HL-60 (cell line): ENCODE results near the gene TPD52L1.

Experiments used
- DNase-seq, 2 experiments: peaks; one replicate each; pipeline ENCODE4 v3.0.0-alpha.2; 2010 to 2020; ENCODE audit warnings: low read depth in 1 of 2, low spot score in 1 of 2
- H3K27ac ChIP-seq: fragments of 250-450 bp; sonication (Bioruptor Pico); replicated peaks from 2 replicates; pipeline ENCODE4 v1.5.1; 2020; ENCODE audit warnings: mild to moderate bottlenecking, moderate library complexity
- H3K27me3 ChIP-seq: fragments of 250-450 bp; sonication (Bioruptor Pico); 2 replicates; pipeline ENCODE4 v1.5.1; 2021; ENCODE audit warnings: mild to moderate bottlenecking, moderate library complexity; ENCODE audit not compliant: insufficient read depth, poor library complexity, severe bottlenecking
- H3K4me3 ChIP-seq: replicated peaks from 2 replicates; pipeline ENCODE4 v1.5.1; 2011; ENCODE audit warnings: mild to moderate bottlenecking, control low read depth, low read length; ENCODE audit not compliant: insufficient read depth
- GABPA ChIP-seq: IDR thresholded peaks from 2 replicates; pipeline ENCODE4 v1.6.1; 2012; ENCODE audit warnings: low read depth
- POLR2AphosphoS5 ChIP-seq: IDR thresholded peaks from 2 replicates; pipeline ENCODE4 v1.6.1; 2012; ENCODE audit warnings: low read depth
- SPI1 ChIP-seq: IDR thresholded peaks from 2 replicates; pipeline ENCODE4 v1.6.1; 2012; ENCODE audit warnings: low read depth, mild to moderate bottlenecking, borderline replicate concordance
- TF ChIP-seq, protein P1 (sequence below): IDR thresholded peaks from 2 replicates; pipeline ENCODE4 v1.6.1; 2012; ENCODE audit warnings: low read depth; ENCODE audit not compliant: insufficient replicate concordance
- TF ChIP-seq, protein P2 (sequence below): IDR thresholded peaks from one replicate; pipeline ENCODE4 v1.5.1; 2011; ENCODE audit warnings: low read length, control low read depth, inconsistent platforms; ENCODE audit not compliant: insufficient read depth

Gene TPD52L1

DNA sequence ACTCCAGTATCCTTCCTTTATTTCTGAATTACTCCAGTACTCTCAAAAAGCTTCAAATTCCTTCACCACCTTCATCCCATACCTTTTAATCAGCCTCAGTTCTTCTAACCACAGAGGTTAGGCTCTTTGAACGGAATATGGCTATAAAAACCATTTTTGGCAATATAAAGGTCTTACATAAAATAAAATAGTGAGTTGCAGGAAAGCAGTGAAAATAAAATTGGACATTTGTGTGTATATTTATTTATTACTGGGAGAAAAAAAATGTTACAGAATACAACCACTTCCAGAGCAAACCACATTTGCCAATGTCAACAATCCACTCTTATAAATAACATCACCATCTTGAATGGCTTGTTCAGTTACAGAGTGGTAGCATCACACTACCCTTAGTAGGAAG lies 140.5 kb downstream of the TPD52L1 start:
- Histone ChIP-seq H3K27me3 (no peaks in the 10 kb centered on the region), H3K4me3 (no peak overlapping the region), H3K27ac (no peak overlapping the region)
- TF ChIP-seq, protein P1, sequence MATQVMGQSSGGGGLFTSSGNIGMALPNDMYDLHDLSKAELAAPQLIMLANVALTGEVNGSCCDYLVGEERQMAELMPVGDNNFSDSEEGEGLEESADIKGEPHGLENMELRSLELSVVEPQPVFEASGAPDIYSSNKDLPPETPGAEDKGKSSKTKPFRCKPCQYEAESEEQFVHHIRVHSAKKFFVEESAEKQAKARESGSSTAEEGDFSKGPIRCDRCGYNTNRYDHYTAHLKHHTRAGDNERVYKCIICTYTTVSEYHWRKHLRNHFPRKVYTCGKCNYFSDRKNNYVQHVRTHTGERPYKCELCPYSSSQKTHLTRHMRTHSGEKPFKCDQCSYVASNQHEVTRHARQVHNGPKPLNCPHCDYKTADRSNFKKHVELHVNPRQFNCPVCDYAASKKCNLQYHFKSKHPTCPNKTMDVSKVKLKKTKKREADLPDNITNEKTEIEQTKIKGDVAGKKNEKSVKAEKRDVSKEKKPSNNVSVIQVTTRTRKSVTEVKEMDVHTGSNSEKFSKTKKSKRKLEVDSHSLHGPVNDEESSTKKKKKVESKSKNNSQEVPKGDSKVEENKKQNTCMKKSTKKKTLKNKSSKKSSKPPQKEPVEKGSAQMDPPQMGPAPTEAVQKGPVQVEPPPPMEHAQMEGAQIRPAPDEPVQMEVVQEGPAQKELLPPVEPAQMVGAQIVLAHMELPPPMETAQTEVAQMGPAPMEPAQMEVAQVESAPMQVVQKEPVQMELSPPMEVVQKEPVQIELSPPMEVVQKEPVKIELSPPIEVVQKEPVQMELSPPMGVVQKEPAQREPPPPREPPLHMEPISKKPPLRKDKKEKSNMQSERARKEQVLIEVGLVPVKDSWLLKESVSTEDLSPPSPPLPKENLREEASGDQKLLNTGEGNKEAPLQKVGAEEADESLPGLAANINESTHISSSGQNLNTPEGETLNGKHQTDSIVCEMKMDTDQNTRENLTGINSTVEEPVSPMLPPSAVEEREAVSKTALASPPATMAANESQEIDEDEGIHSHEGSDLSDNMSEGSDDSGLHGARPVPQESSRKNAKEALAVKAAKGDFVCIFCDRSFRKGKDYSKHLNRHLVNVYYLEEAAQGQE, result no peak
- TF ChIP-seq POLR2AphosphoS5, result no peak
- no peak for TF ChIP-seq GABPA
- TF ChIP-seq, protein P2, sequence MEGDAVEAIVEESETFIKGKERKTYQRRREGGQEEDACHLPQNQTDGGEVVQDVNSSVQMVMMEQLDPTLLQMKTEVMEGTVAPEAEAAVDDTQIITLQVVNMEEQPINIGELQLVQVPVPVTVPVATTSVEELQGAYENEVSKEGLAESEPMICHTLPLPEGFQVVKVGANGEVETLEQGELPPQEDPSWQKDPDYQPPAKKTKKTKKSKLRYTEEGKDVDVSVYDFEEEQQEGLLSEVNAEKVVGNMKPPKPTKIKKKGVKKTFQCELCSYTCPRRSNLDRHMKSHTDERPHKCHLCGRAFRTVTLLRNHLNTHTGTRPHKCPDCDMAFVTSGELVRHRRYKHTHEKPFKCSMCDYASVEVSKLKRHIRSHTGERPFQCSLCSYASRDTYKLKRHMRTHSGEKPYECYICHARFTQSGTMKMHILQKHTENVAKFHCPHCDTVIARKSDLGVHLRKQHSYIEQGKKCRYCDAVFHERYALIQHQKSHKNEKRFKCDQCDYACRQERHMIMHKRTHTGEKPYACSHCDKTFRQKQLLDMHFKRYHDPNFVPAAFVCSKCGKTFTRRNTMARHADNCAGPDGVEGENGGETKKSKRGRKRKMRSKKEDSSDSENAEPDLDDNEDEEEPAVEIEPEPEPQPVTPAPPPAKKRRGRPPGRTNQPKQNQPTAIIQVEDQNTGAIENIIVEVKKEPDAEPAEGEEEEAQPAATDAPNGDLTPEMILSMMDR, result no peak
- TF ChIP-seq SPI1, result no peak
- DNase-seq, result no peak

GRCh38 chr6:125294925-125295324 lies 141.4 kb downstream of the TPD52L1 start:
- TF ChIP-seq GABPA (no peak), SPI1 (no peak), POLR2AphosphoS5 (no peak)
- TF ChIP-seq, protein P2, result no peak
- TF ChIP-seq, protein P1, result no peak
- Histone ChIP-seq H3K27ac (no peak overlapping the region), H3K27me3 (no peaks in the 10 kb centered on the region), H3K4me3 (no peak overlapping the region)
- DNase-seq, result no peak

DNA sequence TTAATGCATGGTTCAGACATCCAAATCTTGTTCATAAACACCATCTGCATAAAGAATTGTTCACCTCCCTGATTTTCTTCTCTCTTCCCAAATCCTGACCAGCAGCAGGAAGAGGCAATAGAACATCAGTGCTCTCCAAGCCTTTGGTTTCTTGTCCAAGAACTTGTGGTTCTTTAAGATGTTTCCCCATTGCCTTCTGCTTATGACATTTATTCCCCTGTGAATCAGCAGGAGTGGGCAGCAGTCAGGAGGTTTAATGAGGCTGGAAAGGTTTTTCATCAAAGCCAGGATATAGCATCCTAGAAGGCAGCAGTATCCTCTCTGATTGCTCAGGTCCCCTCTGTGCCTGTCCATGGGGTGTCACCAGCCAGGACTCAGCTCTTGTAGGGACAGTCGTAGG lies 142.9 kb downstream of the TPD52L1 start:
- TF ChIP-seq SPI1 (no peak), GABPA (no peak), POLR2AphosphoS5 (no peak)
- TF ChIP-seq, protein P2, result no peak
- TF ChIP-seq, protein P1, result no peak
- H3K27ac ChIP-seq, result no peak overlapping the region
- no peaks in the 10 kb centered on the region for H3K27me3 ChIP-seq
- no peak for DNase-seq
- H3K4me3 ChIP-seq, result no peak overlapping the region
